HepG2 (cell line): Measurements from ENCODE around the gene USP7. TPM values are rescaled to one million over a fixed set of nuclear protein-coding genes. Genes with fewer than 3 reads are reported as not detected.

Experiments
- AGO1 ChIP-seq: fragments of 200-400 bp; formaldehyde crosslinking; IDR thresholded peaks from 2 replicates; pipeline ENCODE4 v1.6.1; 2017; ENCODE audit warnings: mild to moderate bottlenecking, low read depth, low read length, moderate library complexity; ENCODE audit not compliant: poor library complexity, severe bottlenecking
- ATRX ChIP-seq: sonication (generic); formaldehyde crosslinking; IDR thresholded peaks from 2 replicates; pipeline ENCODE4 v1.4.0; 2020; ENCODE audit warnings: missing genetic modification reagents, borderline replicate concordance
- KLF9 ChIP-seq: IDR thresholded peaks from 2 replicates; pipeline ENCODE4 v1.6.1; 2016; ENCODE audit warnings: low read depth
- TRIM24 ChIP-seq: sonication (generic); formaldehyde crosslinking; IDR thresholded peaks from 2 replicates; pipeline ENCODE4 v1.8.0; 2022; ENCODE audit warnings: mild to moderate bottlenecking, missing genetic modification reagents
- ZNF30 ChIP-seq: sonication (generic); formaldehyde crosslinking; IDR thresholded peaks from 2 replicates; pipeline ENCODE4 v1.5.0; 2020; ENCODE audit warnings: mild to moderate bottlenecking, missing genetic modification reagents
- ZNF484 ChIP-seq: sonication (generic); formaldehyde crosslinking; IDR thresholded peaks from 2 replicates; pipeline ENCODE4 v1.5.1; 2020; ENCODE audit warnings: mild to moderate bottlenecking, low read depth, missing genetic modification reagents, borderline replicate concordance
- ZNF510 ChIP-seq: sonication (generic); formaldehyde crosslinking; IDR thresholded peaks from 2 replicates; pipeline ENCODE4 v1.4.0; 2020; ENCODE audit warnings: low read depth, mild to moderate bottlenecking, missing genetic modification reagents
- ZNF558 ChIP-seq: sonication (generic); formaldehyde crosslinking; IDR thresholded peaks from 2 replicates; pipeline ENCODE4 v1.9.0; 2022; ENCODE audit warnings: mild to moderate bottlenecking, missing genetic modification reagents, borderline replicate concordance
- ZNF747 ChIP-seq: sonication (generic); formaldehyde crosslinking; IDR thresholded peaks from 2 replicates; pipeline ENCODE4 v1.8.1; 2023; ENCODE audit warnings: missing genetic modification reagents, mild to moderate bottlenecking, borderline replicate concordance
- ZNF766 ChIP-seq: sonication (generic); formaldehyde crosslinking; IDR thresholded peaks from 2 replicates; pipeline ENCODE4 v1.5.0; 2020; ENCODE audit warnings: missing genetic modification reagents, borderline replicate concordance
- polyA plus RNA-seq, 8 experiments: library from polyadenylated mRNA; depleted of rRNA in 3 of 8; stranded (reverse) in 7 of 8; unstranded in 1 of 8; fragments of >200 nt; fragmentation: Illumina TruSeq in 4 of 8; extraction: Trizol in 4 of 8; gene quantifications; 2 replicates each; pipeline versions ENCODE4 v1.2.1 to v1.2.3, GENCODE V29; 2011 to 2016; ENCODE audit warnings: low read depth in 4 of 8, missing spikeins in 1 of 8, mixed read lengths in 1 of 8; ENCODE audit not compliant: insufficient read depth in 1 of 8
- total RNA-seq, 5 experiments: library from RNA; depleted of rRNA; stranded (reverse); fragments of >200 nt; fragmentation: Illumina TruSeq; extraction: Trizol; gene quantifications; 2 replicates each; pipeline ENCODE4 v1.2.3, GENCODE V29; 2016; ENCODE audit warnings: low read depth in 1 of 5
- TF ChIP-seq, protein P1 (sequence below): sonication (generic); formaldehyde crosslinking; IDR thresholded peaks from 2 replicates; pipeline ENCODE4 v1.9.0; 2022; ENCODE audit warnings: low read depth, missing genetic modification reagents
- TF ChIP-seq, protein P2 (sequence below): sonication (generic); formaldehyde crosslinking; IDR thresholded peaks from 2 replicates; pipeline ENCODE4 v1.4.0; 2020; ENCODE audit warnings: missing genetic modification reagents
- TF ChIP-seq, protein P3 (sequence below): IDR thresholded peaks from 2 replicates; pipeline ENCODE4 v1.6.1; 2012; ENCODE audit warnings: low read depth, low read length, improper control_type of control experiment
- TF ChIP-seq, protein P4 (sequence below): sonication (generic); formaldehyde crosslinking; IDR thresholded peaks from 2 replicates; pipeline ENCODE4 v1.8.1; 2023; ENCODE audit warnings: missing genetic modification reagents, mild to moderate bottlenecking, borderline replicate concordance

USP7 gene
- total and polyA plus RNA-seq, 2 of the 13 experiments (the other 11 are each of a cell fraction or from before 2014, with no cell fraction given): 52.5 to 173 TPM

DNA sequence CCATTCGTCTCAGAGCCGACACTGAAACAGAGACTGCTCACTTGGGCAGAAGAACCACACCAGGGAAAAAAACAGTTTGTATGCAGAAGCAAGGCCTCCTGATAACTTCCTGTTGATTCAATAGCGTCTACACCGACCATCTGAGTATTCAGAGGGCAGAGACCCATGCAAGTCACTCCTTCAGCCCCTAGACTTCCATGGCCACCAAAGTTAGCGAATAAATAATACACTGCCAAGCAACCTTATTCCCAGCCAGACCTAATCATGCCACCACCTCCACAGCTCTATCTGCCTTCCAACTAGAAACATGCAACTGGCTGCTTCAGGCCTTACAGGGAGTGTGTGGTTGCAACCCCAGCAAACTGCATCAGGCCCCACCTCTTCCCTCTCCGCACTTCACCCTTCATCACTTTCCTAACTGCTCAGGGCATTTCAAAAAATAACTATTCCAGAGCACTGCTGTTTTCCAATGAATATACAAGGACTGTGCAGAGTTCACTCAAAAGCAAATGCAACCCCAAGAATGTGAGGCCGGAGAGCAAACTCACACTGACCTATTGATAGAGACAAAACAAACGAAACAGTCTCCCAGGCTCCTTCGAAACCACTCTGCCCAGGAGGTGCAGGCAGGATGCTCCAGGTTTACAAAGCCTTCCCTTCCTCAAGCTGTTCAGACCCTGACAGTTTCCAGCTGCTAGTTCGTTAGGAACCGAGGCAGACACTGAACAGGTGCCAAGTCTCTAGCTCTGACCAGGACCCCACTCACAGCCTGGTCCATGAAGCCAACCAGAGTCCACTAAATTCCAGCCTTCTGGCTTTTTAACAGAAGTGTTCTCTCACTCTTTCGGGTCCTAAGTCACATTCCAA lies 3.6 kb downstream of the USP7 start (continued):
- TF ChIP-seq, protein P1, sequence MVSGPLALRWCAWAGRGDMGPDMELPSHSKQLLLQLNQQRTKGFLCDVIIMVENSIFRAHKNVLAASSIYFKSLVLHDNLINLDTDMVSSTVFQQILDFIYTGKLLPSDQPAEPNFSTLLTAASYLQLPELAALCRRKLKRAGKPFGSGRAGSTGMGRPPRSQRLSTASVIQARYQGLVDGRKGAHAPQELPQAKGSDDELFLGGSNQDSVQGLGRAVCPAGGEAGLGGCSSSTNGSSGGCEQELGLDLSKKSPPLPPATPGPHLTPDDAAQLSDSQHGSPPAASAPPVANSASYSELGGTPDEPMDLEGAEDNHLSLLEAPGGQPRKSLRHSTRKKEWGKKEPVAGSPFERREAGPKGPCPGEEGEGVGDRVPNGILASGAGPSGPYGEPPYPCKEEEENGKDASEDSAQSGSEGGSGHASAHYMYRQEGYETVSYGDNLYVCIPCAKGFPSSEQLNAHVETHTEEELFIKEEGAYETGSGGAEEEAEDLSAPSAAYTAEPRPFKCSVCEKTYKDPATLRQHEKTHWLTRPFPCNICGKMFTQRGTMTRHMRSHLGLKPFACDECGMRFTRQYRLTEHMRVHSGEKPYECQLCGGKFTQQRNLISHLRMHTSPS (CRISPR knock-in tag): peak; percentile 57; the same call in 1 of the 2 replicates
- TF ChIP-seq ZNF30 (no peak), ZNF510 (CRISPR knock-in tag) (peak; percentile 74; the same call in 1 of the 2 replicates), ZNF766 (peak; percentile 69; the same call in 1 of the 2 replicates), AGO1 (no peak), ZNF484 (CRISPR knock-in tag) (no peak), ZNF558 (CRISPR knock-in tag) (peak; percentile 82; the same call in 1 of the 2 replicates), ZNF747 (CRISPR knock-in tag) (peak; percentile 55; the same call in 1 of the 2 replicates), KLF9 (CRISPR knock-in tag) (peak; percentile 65; the same call in 1 of the 2 replicates), ATRX (CRISPR knock-in tag) (no peak), TRIM24 (CRISPR knock-in tag) (no peak)
- TF ChIP-seq, protein P2, sequence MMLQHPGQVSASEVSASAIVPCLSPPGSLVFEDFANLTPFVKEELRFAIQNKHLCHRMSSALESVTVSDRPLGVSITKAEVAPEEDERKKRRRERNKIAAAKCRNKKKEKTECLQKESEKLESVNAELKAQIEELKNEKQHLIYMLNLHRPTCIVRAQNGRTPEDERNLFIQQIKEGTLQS (CRISPR knock-in tag): no peak
- TF ChIP-seq, protein P3, sequence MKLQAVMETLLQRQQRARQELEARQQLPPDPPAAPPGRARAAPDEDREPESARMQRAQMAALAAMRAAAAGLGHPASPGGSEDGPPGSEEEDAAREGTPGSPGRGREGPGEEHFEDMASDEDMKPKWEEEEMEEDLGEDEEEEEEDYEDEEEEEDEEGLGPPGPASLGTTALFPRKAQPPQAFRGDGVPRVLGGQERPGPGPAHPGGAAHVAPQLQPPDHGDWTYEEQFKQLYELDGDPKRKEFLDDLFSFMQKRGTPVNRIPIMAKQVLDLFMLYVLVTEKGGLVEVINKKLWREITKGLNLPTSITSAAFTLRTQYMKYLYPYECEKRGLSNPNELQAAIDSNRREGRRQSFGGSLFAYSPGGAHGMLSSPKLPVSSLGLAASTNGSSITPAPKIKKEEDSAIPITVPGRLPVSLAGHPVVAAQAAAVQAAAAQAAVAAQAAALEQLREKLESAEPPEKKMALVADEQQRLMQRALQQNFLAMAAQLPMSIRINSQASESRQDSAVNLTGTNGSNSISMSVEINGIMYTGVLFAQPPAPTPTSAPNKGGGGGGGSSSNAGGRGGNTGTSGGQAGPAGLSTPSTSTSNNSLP: peak; percentile 59; the same call in 1 of the 2 replicates
- TF ChIP-seq, protein P4, sequence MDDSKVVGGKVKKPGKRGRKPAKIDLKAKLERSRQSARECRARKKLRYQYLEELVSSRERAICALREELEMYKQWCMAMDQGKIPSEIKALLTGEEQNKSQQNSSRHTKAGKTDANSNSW: no peak; the same call in 1 of the 2 replicates
